Neural progenitor cell (in vitro differentiated cells): ENCODE results near the gene CD55.

Experiments
- EZH2 ChIP-seq: fragments of 200-600 bp; sonication (generic); IDR thresholded peaks from 2 replicates; pipeline ENCODE4 v1.6.1; 2017; ENCODE audit warnings: antibody characterized with exemption, mild to moderate bottlenecking, moderate library complexity
- TF ChIP-seq, protein P1 (sequence below): fragments of 200-600 bp; sonication (generic); IDR thresholded peaks from 2 replicates; pipeline ENCODE4 v1.5.1; 2017; ENCODE audit warnings: antibody characterized with exemption, mild to moderate bottlenecking

DNA sequence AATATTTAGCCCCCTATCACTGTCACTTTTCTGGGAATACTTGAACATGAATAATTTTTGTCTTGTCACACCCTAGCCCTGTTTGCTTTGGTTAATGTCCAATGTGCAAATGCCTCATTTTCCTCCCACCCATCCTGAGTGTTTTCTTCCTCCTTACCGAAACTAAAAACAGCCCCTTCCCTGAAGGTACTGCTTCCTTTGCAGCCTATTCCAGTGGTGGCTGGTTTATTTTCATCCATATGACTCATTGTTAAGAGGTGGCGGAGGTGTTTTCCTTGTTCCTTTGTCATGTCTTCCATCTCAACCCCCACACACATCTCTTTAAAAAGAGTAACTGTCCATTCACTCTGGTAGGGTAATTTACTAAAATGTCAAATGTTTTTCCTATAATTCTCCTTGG is 40.4 kb downstream of the CD55 start:
- TF ChIP-seq, protein P1, sequence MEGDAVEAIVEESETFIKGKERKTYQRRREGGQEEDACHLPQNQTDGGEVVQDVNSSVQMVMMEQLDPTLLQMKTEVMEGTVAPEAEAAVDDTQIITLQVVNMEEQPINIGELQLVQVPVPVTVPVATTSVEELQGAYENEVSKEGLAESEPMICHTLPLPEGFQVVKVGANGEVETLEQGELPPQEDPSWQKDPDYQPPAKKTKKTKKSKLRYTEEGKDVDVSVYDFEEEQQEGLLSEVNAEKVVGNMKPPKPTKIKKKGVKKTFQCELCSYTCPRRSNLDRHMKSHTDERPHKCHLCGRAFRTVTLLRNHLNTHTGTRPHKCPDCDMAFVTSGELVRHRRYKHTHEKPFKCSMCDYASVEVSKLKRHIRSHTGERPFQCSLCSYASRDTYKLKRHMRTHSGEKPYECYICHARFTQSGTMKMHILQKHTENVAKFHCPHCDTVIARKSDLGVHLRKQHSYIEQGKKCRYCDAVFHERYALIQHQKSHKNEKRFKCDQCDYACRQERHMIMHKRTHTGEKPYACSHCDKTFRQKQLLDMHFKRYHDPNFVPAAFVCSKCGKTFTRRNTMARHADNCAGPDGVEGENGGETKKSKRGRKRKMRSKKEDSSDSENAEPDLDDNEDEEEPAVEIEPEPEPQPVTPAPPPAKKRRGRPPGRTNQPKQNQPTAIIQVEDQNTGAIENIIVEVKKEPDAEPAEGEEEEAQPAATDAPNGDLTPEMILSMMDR, result no peak
- no peak for TF ChIP-seq EZH2
